HG03521 (cell line): Measurements from ENCODE around the gene MORF4L2.

Source experiments
- ATAC-seq: cut with Tn5 transposase; IDR thresholded peaks from one replicate; pipeline ENCODE4 v1.9.1; 2021; ENCODE audit warnings: mild to moderate bottlenecking, moderate library complexity; ENCODE audit not compliant: unreplicated experiment

MORF4L2 gene, protein sequence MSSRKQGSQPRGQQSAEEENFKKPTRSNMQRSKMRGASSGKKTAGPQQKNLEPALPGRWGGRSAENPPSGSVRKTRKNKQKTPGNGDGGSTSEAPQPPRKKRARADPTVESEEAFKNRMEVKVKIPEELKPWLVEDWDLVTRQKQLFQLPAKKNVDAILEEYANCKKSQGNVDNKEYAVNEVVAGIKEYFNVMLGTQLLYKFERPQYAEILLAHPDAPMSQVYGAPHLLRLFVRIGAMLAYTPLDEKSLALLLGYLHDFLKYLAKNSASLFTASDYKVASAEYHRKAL

DNA sequence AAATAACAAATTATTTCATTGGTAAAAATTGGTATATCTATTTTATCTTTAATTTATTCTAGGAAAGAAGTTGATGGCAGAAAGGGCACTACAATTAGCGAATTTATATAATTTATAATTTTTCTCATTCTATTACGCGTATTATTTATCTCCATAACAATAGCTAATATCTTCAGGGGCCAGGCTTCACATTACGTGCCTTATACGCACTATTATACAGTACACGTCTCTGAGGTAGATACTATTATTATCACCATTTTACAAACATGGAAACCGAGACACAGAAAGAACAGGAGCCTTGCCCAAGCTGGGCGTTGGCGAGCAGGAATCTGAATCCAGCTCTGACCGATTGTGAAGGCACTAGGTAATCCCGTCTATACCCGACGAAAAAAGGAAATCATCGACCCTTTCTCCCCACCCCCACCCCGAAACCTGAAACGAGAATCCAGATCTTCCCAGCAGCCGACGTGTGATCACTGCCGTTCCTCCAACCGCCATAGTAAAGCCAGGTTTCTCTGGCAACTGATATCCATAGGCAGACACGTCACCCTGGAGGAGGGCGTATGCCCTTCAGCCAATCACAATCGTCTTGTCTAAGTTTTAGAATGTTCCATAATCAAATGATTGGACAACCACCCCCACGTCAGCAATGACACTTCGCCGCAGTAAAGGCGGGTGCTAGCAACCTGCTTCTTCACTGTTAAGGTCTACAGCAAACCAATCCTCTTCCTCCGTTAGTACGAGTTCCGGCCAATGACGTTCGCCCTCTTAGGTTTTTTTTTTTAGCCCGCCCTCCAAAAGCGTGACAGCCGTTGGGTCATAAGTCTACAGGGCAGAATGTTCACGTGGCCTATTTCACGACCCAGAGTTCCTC lies at the start of gene MORF4L2:
Gene MORF4L2 (minus strand): TSS at position 501 of the 874 bp plus-strand sequence. CDS start 9,672 bp downstream, outside the sequence.
- peak; percentile 88 for ATAC-seq

DNA sequence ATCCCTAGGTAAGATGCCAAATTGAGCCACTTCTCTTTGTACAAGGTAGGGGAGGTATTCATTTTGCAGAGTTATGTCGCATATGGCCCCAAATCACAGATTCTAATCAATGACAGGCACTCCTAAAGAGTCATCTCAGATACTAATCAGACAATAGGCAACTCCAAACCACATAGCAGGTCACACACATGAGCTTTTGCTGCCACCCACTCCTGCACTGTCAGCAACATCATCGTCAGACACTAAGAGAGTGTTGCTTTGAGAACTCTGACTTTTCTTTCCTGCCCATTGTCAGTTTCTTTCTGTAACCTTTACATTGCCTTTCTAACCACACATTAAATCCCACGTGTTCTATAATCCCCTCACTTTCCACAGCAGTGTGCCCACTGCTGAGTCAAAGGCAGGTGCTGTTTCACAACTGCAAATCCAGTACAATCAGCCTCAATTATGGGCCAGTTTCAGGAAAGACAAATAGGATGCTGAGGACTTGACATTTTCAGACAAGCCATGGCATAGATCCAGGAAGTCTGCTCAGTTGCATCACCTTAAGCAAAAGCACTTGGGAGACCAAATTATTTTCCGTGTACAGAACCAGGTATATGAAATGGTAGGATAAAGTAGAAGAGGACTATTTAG lies 47.7 kb upstream of the MORF4L2 start:
- no peak for ATAC-seq

DNA sequence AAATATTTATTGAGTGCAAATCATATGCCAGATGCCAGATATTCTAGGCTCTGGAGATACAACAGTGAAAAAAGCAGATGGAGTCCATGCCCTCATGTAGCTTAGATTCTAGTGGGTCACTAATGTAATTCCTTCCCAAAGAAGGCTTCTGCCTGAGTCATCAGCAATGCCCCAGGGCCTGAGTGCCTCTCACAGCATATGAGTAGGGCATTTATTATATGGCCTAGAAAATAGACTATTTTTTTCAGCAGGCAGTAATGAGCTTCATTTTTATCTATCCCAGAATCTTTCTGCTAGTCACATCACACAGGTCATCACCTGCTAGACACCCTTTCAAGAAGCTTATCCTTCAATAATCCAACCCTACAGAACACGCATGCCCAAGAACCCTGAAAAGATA lies 46.5 kb upstream of the MORF4L2 start:
- no peak for ATAC-seq

DNA sequence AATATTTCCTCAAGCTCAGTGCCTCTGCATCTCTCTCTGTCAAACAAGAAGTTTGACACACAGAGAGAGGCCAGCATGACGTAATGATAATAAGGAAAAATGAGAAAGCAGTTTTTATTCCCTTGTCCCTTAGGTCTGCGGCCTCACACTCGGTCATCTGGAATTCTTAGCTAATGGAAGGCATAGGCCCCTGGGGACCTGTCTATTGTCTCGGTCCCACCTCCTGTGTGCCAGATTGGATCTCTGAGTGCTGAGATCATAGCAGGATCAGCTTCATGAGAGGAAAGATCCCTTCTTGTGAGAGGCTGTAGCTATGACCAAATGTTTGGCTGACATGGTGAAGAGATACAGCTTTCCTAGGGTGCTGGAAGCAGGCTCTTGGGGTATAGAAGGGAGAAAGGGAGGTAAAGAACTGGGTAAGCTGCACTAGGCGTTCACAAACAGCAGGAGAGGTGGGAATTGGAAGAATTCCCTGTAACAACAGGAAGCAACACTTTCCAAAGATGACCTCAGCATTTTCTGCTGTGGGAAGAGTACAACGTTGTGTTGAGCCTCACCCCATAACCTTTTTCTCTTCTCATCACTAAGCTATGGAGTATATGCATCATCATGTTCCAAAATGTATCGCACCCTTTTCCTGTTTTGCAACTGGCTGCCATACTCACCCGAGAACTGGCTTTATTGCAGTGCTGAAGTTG lies 44.4 kb upstream of the MORF4L2 start:
- no peak for ATAC-seq

DNA sequence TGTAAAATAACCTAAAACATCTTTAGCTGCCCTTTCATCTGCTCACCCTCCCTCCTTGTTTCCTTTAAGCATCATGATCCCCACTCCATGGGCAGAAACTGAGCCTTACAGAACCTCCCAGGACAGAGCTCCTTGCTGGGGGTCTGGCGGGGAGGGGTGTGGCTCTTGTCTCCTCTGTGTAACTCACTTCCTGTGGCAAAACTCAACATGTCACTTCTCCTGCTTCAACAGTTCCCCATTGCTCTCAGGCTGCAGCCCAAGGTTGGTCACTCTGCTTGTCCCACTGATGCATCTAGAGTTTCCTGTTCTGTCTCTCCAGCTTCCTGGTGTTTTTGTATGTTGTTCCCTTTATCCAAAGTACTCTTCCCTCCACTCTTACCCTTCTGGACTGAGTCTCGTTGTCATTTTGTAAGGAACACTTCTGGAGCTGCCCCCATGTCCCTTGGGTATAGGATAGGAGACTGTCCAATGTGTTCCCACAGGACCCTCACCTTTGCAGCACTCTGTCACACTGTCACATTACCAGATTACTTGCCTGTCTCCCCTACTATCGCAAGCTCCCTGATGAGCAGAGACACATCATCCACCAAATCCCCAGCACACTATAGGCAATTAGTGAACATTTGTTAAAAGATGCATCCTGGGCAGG lies 43.8 kb upstream of the MORF4L2 start:
- no peak for ATAC-seq

DNA sequence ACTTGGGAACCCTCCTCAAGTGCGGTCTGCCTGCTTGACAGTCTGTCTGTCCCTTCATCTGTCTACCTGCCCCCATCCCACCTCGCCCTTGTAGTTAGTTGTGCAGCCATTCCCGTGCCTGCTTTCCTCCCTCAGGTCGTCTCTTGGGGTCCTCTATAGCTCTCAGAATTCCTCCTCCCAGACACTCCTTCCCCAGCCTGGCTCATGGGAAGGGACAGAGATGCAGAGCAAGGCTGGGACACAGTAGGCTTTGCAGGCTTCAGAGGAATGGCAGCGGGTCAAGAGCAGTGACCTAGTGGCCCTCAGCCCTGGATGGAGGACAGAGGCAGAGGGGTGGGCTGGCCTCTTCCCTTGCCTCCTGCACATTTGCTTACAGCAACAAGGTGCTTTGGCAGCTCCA lies 42.5 kb upstream of the MORF4L2 start:
- ATAC-seq: no peak

DNA sequence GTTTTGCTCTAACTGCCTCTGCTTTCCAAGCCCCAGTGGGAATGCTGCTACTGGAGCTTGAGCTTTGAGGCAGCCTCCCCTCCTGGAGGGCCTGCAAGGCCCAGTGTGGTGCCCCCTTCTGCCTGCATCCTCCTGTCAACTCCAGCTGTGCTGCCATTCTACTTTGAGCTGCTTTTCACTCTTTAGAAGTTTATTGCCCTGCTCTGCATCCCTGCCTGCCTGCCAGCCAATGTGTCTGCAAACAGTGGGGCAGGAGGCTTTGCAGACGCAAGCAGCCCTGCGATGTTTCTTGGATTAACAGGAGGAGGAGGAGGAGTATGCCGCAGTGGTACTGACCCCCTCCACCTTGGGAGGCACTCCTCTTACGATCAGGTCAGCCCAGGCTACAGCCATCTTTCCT lies 40.6 kb upstream of the MORF4L2 start:
- no peak for ATAC-seq

DNA sequence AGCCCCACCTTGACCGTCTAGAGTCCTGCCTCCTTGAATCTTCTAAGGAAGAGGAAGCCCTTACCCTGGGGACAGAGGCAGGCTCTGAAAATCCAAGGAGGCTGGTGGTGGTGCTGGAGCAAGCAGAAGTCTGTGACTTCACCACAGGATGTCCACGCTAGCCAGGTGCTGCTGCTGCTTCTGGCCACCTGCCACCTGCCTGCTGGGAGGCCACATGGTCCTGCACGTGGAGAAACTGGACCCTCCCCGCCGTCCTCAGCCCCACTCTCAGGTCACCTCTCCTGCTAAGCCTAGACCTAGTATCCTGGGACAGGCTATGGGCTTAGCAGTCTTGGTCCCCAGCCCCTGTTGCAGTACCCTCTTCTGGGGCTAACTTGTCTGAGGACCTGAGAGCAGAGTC lies 40.0 kb upstream of the MORF4L2 start:
- ATAC-seq: no peak

DNA sequence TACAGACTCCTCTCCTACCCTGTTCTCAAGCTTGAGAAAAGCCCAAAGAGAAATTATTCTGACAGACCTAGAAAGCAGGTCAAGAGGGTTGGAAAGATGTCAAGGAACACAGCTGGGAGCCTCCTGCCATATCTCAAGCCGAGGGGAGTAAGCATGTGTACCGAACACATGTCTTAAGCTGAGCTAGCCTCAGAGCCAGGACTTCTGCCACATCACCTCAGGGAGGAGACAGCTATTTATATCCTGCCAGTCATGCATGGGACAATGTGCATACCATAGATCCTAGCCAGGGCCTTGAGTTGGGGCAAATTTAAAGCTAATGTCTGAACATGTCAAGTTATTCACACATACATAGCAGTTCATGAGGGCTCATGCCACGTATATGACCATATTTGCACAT lies 36.0 kb upstream of the MORF4L2 start:
- ATAC-seq: no peak

DNA sequence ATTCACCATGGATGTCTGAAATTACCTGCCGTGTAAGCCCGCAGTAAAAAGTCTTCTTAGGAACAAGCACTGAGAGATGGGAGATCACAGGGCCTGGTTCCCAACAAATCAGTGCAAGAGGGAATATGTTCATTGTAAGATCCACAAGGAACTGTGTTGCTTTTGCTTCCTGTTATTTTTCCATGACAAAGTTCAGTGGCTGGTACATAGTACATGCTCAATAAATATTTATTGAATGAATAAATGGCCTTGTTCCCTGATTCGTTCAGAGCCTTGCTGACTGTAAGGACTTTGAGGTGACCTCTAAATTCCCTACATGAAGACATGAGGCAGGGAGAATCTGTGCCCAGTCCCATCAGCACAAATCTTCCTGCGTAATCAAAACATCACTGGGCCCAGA lies 31.6 kb upstream of the MORF4L2 start:
- ATAC-seq: no peak

DNA sequence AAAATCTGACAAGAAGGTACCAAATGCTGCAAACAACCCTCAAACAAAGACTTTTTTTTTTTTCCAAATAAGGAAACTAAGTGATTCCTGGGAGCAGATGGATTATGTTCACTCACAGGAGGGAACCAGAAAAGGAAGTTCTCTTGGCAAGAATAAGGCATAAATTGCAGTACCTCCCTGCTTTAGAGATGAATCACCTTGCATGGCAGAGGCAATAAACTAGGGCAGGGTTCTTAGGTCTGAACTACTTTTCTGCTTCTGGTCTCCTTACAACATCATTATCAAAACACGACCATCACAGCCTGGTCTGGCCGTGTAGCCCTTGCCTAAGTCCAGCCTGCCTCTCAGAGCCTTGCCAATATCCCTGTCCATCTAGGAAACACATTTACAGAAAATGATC lies 30.5 kb upstream of the MORF4L2 start:
- ATAC-seq: no peak

DNA sequence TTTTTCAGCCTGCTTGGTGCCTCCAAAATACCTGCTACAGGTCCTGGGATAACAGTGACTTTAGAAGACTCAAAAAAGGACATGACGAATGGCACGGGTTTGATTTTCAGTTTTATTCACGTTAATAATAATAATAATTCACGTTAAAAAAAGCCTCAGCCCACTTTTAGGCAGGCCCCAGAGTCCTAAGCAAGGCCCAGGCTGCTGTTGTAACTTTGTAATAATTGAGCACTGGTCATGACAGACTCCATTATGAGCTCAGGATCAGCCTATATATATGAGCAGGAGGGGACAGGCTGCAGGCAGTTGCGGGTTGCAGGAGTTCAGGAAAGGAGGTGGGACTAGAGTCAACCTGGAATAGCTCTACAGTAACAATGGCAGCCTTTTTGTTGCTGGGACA lies 24.1 kb upstream of the MORF4L2 start, which contains the start of gene TMEM31:
Gene TMEM31 (plus strand): TSS at position 301 of the 400 bp plus-strand sequence. CDS start 1,350 bp downstream, outside the sequence.
- no peak for ATAC-seq

DNA sequence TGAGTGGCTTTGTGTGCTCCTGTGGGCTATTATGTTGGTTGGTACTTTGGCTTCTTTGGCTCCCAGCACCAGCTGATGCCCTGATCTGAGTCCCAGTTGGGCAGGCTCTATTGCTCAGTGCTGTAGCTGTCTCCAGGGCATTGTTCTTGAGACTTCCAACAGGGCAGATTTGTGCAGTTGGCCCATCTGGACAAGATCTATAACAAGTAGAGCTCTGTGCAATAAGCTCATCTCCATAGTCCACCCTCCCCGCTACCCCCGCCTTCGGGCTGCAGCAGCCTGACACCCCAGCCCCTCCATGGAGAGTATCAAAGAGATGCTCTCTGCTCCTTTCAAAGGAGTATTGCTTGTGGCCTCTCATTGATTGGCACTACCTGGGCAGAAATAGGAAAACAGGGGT lies 18.4 kb upstream of the MORF4L2 start:
- no peak for ATAC-seq

DNA sequence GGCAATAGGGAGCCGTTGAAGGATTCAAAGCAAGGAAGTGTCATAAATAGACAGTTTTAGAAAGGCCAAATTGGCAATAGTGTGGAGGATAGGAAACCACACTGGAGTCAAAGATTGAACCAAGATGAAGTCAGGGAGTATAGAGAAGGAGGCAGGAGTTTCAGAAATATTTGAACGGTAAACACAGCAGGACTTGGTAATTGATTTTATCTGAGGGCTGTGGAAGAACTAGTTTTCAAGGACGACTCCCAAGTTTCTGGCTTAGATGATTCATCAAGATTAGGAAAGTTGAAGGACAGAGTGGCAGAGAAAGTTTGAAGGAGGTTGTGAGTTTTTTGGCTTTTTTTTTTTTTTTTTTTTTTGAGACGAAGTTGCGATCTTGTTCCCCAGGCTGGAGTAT lies 12.7 kb upstream of the MORF4L2 start:
- no peak for ATAC-seq

DNA sequence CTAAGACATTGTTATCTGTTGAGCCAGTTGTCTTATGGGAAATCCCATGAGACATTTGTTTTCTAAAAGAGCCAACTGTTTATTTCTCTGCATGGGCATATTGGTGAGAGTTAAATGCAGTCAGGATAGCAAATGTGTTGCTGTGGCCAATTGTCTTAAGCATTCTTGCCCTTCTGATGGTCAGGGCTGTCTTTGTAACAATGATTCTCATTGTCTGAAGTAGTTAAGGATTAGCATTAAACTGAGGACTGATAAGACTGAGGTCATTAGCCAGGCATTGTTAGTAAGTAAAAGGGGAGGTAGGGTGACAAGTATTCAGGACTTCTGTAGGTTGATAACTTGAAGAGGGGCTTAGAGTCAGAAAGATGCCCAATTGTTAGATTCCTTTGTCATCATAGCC lies 11.2 kb upstream of the MORF4L2 start:
- no peak for ATAC-seq

DNA sequence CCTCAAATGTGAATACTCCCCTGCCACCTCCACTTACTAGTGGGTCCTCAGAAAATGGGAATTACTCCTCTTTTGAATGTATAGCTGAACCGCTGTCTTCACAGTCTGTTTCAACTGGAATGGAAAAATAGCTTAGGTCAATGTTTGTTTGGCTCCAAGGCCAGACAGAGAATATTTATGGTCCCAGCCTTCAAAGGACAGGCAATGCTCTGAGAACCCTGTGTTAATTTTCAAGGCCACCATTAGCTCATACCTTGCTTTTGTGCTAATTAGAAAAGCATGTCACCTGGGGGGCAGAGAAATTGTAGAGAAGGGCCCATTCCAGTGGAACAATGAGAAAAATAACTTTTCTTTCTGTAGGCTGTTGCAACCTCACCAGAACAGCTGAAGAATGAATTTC lies 4.6 kb upstream of the MORF4L2 start:
- no peak for ATAC-seq

DNA sequence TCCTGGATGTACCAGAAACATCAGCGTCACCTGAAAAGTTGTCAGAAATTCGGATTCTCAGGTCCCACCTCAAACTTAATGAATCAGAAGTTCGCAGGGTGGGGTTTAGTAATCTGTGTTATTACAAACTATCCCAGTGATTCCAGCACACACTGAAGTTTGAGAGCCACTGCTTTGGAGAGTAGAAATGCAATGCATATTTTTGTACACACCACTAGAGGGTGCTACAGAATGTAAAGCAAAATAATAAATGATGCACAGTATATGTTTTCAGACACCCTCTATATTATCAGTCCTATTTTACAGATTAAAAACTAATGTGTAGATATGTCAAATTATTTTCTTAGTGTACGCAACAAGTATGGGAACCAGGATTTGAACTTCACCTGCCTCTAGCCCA lies 2.4 kb upstream of the MORF4L2 start:
- no peak for ATAC-seq

DNA sequence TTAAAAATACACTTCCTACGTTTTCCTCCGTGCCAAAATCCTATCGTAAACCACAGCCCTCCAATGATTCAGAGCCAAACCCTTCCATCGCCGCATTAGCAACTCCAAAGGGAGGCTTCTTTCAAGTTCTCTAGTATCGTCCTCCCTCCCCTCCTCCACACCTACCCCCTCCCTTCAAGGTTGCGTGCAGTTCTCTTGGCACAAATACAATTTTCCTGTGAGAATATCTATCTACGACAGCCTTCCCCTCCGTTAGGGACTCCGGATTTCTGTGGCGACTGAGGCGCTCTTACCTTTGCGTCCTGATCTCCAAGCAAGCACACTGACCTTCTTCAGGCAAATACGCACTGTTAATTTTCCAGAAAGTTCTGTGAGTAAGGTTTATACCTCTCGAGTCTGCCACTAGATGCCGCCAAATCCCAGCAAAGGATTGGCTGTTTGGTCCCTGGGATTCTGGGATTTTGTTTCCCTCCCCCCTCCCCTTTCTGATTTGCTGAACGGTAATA lies 1.2 kb upstream of the MORF4L2 start:
- ATAC-seq: no peak

DNA sequence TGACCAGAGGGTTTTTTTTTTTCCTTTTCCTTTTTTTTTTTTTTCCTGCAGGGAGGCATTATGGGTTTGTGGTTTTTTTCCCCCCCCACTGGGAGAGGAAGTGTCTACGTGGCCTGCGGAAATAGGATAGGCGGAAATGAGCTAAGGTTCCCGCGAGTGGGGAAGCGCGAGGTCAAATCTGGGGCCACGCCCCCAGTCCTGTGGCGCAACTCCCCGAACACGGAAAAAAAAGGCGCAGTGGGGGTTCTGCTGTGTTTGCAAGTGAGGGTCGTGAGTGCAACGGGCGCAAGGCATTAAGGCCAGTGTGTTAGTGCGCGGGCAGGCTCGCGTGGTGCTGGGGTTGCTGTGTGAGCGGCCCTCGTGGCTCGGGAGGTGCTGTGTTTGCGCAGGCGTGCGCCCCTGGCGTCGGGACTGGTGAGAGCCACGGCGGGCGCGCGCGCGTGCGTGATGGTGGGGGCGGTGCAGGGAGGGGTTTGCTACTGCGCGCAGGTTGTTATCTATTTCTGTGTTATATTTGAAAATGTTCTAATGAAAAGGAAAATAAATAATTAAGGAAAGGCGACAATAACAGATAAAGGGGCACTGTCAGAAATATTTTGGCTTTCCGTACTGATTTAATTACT lies 685 bp upstream of the MORF4L2 start:
- peak; percentile 53 for ATAC-seq

DNA sequence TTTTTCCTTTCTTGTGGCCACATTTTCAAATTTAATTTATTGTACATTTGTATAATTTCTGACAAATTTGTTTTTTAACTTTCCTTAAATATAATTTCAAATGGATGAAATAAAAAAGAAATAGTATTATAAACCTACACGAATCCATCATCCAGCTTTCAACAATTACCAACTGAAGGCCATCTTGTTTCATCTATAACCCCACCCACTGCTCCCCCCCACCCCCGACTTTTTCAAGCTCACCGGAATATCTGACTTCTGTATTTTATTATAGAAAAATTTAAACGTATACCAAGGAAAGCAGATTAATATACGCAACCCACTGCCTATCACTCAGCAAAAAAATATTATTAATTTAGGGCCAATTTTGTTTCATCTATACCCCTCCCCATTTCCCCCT lies 1.1 kb downstream of the MORF4L2 start:
- no peak for ATAC-seq
